SK-N-SH treated with all-trans-retinoic acid at 6 μM for 48 hours (cell line): ENCODE results near the gene NEMF.

Experiments used
- ATAC-seq: fragments of 200-7000 bp; cut with Tn5 transposase; 3 replicates; pipeline ENCODE4 v1.9.1; 2020; ENCODE audit warnings: mild to moderate bottlenecking, moderate library complexity
- ARNTL ChIP-seq: fragments of 450-650 bp; formaldehyde crosslinking; IDR thresholded peaks from 2 replicates; pipeline ENCODE4 v1.5.0; 2020; ENCODE audit warnings: low read depth, mild to moderate bottlenecking, moderate library complexity, borderline replicate concordance
- CREB5 ChIP-seq: fragments of 250-450 bp; sonication (Bioruptor Pico); IDR thresholded peaks from 2 replicates; pipeline ENCODE4 v1.5.1; 2020; ENCODE audit warnings: low read depth, mild to moderate bottlenecking, moderate library complexity
- CSDC2 ChIP-seq: fragments of 250-450 bp; sonication (Bioruptor Pico); IDR thresholded peaks from 2 replicates; pipeline ENCODE4 v1.5.0; 2020; ENCODE audit warnings: mild to moderate bottlenecking, moderate library complexity
- CSRNP3 ChIP-seq: fragments of 250-450 bp; sonication (Bioruptor Pico); IDR thresholded peaks from 2 replicates; pipeline ENCODE4 v1.5.1; 2021; ENCODE audit warnings: mild to moderate bottlenecking, moderate library complexity
- ESRRG ChIP-seq: fragments of 250-450 bp; sonication (Bioruptor Pico); IDR thresholded peaks from 2 replicates; pipeline ENCODE4 v1.6.1; 2021; ENCODE audit warnings: mild to moderate bottlenecking
- GLIS3 ChIP-seq: fragments of 250-450 bp; sonication (Bioruptor Pico); IDR thresholded peaks from 2 replicates; pipeline ENCODE4 v1.5.0; 2020; ENCODE audit warnings: mild to moderate bottlenecking, moderate library complexity
- ISL1 ChIP-seq: fragments of 250-450 bp; sonication (Bioruptor Pico); IDR thresholded peaks from 2 replicates; pipeline ENCODE4 v2.1.2; 2022; ENCODE audit warnings: mild to moderate bottlenecking, moderate library complexity
- POU6F1 ChIP-seq: fragments of 250-450 bp; sonication (Bioruptor Pico); IDR thresholded peaks from 2 replicates; pipeline ENCODE4 v1.8.0; 2021; ENCODE audit warnings: low read depth, mild to moderate bottlenecking, moderate library complexity, borderline replicate concordance
- PPARA ChIP-seq: fragments of 250-450 bp; sonication (Bioruptor Pico); IDR thresholded peaks from 2 replicates; pipeline ENCODE4 v1.5.0; 2020; ENCODE audit warnings: mild to moderate bottlenecking, borderline replicate concordance
- RARB ChIP-seq: fragments of 250-450 bp; sonication (Bioruptor Pico); IDR thresholded peaks from 2 replicates; pipeline ENCODE4 v1.8.0; 2021; ENCODE audit warnings: mild to moderate bottlenecking, moderate library complexity
- SNAI2 ChIP-seq: fragments of 250-450 bp; sonication (Bioruptor Pico); IDR thresholded peaks from 2 replicates; pipeline ENCODE4 v1.5.0; 2020; ENCODE audit warnings: mild to moderate bottlenecking, moderate library complexity
- TCF4 ChIP-seq: fragments of 250-450 bp; sonication (Bioruptor Pico); IDR thresholded peaks from 2 replicates; pipeline ENCODE4 v1.8.0; 2021; ENCODE audit warnings: mild to moderate bottlenecking, moderate library complexity, borderline replicate concordance
- TOX ChIP-seq: fragments of 250-450 bp; sonication (Bioruptor Pico); IDR thresholded peaks from 2 replicates; pipeline ENCODE4 v1.8.0; 2021; ENCODE audit warnings: mild to moderate bottlenecking, moderate library complexity, borderline replicate concordance
- TSHZ2 ChIP-seq: fragments of 250-450 bp; sonication (Bioruptor Pico); IDR thresholded peaks from 2 replicates; pipeline ENCODE4 v1.5.0; 2020; ENCODE audit warnings: mild to moderate bottlenecking, moderate library complexity
- ZC3H10 ChIP-seq: fragments of 250-450 bp; sonication (Bioruptor Pico); IDR thresholded peaks from 2 replicates; pipeline ENCODE4 v1.5.1; 2021; ENCODE audit warnings: mild to moderate bottlenecking, moderate library complexity
- ZFP3 ChIP-seq: fragments of 250-450 bp; sonication (Bioruptor Pico); IDR thresholded peaks from 2 replicates; pipeline ENCODE4 v1.5.0; 2020; ENCODE audit warnings: mild to moderate bottlenecking, moderate library complexity
- ZFP30 ChIP-seq: fragments of 450-650 bp; formaldehyde crosslinking; IDR thresholded peaks from 2 replicates; pipeline ENCODE4 v1.5.0; 2022; ENCODE audit warnings: mild to moderate bottlenecking, moderate library complexity
- ZNF565 ChIP-seq: fragments of 450-650 bp; formaldehyde crosslinking; conservative IDR thresholded peaks from 2 replicates; pipeline ENCODE4 v1.5.0; 2020; ENCODE audit warnings: low read depth, mild to moderate bottlenecking, moderate library complexity
- ZNF70 ChIP-seq: fragments of 450-650 bp; formaldehyde crosslinking; IDR thresholded peaks from 2 replicates; pipeline ENCODE4 v1.5.0; 2020; ENCODE audit warnings: mild to moderate bottlenecking, moderate library complexity

The NEMF gene

GRCh38 chr14:49766839-49767238 is 85.7 kb downstream of the NEMF start (continued):
- TF ChIP-seq TOX (CRISPR knock-in tag) (no peak), CSRNP3 (CRISPR knock-in tag) (no peak), RARB (CRISPR knock-in tag) (no peak), CSDC2 (CRISPR knock-in tag) (no peak), POU6F1 (CRISPR knock-in tag) (no peak)

GRCh38 chr14:49761839-49762551 is 90.6 kb downstream of the NEMF start:
- TF ChIP-seq RARB (CRISPR knock-in tag) (no peak), ZFP3 (CRISPR knock-in tag) (no peak), ZNF565 (CRISPR knock-in tag) (no peak), TCF4 (CRISPR knock-in tag) (no peak), CREB5 (CRISPR knock-in tag) (no peak), GLIS3 (CRISPR knock-in tag) (no peak), TSHZ2 (CRISPR knock-in tag) (no peak), ZFP30 (CRISPR knock-in tag) (no peak), POU6F1 (CRISPR knock-in tag) (no peak), ARNTL (no peak), ISL1 (CRISPR knock-in tag) (no peak), ZC3H10 (CRISPR knock-in tag) (no peak)

GRCh38 chr14:49755378-49755777 is 97.2 kb downstream of the NEMF start:
- ATAC-seq: no peak
- no peak for TF ChIP-seq TOX (CRISPR knock-in tag)
- no peak for TF ChIP-seq SNAI2 (CRISPR knock-in tag)
- TF ChIP-seq RARB (CRISPR knock-in tag): no peak
- TF ChIP-seq ESRRG: no peak
- TF ChIP-seq TCF4 (CRISPR knock-in tag): no peak
- no peak for TF ChIP-seq TSHZ2 (CRISPR knock-in tag)
- no peak for TF ChIP-seq ZC3H10 (CRISPR knock-in tag)
- no peak for TF ChIP-seq CREB5 (CRISPR knock-in tag)
- TF ChIP-seq ZFP3 (CRISPR knock-in tag): no peak
- TF ChIP-seq ZNF70 (CRISPR knock-in tag): no peak
- TF ChIP-seq ZNF565 (CRISPR knock-in tag): no peak
- no peak for TF ChIP-seq PPARA (CRISPR knock-in tag)
- TF ChIP-seq ZFP30 (CRISPR knock-in tag): no peak

More at GRCh38 chr14:49761839-49762551, 90.6 kb downstream of the NEMF start:
- no peak for ATAC-seq
